Lower leg skin (tissue), 3 donors: Measurements from ENCODE around the gene GNAS.

Source experiments
- POLR2A ChIP-seq, 2 donors: fragments of 450-650 bp; IDR thresholded peaks; one replicate each; pipeline ENCODE4 v1.6.1; 2016 to 2017; ENCODE audit warnings: antibody characterized with exemption in 2 of 2, mild to moderate bottlenecking in 1 of 2, moderate library complexity in 1 of 2
- TF ChIP-seq, protein P1 (sequence below), 3 donors: fragments of 450-650 bp; IDR thresholded peaks; one replicate each; pipeline ENCODE4 v1.5.1; 2016; ENCODE audit warnings: antibody characterized with exemption in 3 of 3, mild to moderate bottlenecking in 3 of 3, moderate library complexity in 2 of 3

GRCh38 chr20:58877050-58877975 is 24.8 kb downstream of the GNAS start:
- TF ChIP-seq, protein P1, sequence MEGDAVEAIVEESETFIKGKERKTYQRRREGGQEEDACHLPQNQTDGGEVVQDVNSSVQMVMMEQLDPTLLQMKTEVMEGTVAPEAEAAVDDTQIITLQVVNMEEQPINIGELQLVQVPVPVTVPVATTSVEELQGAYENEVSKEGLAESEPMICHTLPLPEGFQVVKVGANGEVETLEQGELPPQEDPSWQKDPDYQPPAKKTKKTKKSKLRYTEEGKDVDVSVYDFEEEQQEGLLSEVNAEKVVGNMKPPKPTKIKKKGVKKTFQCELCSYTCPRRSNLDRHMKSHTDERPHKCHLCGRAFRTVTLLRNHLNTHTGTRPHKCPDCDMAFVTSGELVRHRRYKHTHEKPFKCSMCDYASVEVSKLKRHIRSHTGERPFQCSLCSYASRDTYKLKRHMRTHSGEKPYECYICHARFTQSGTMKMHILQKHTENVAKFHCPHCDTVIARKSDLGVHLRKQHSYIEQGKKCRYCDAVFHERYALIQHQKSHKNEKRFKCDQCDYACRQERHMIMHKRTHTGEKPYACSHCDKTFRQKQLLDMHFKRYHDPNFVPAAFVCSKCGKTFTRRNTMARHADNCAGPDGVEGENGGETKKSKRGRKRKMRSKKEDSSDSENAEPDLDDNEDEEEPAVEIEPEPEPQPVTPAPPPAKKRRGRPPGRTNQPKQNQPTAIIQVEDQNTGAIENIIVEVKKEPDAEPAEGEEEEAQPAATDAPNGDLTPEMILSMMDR (IDR thresholded peaks at IDR 0.05): no peak
- no peak for TF ChIP-seq POLR2A (IDR thresholded peaks at IDR 0.05)
